ENCODE results near the gene ELMO1. TPM values are rescaled to one million over a fixed set of nuclear protein-coding genes. Genes with fewer than 3 reads are reported as not detected.
A peak's percentile ranks its signal among the peaks of the same experiment; 100 is the strongest.

The ELMO1 gene
- polyA plus RNA-seq (2013, experiment 1 of 2; ENCODE audit: insufficient read length), result 0.57 TPM
- 1.4 TPM for polyA plus RNA-seq (2013, experiment 2 of 2; ENCODE audit: insufficient read length)

GRCh38 chr7:37448636-37449361, at the start of gene ELMO1:
Gene ELMO1 (minus strand): TSS chr7:37448864. CDS start chr7:37342690, 106,174 bp downstream.
- peak; percentile 54 for DNase-seq

DNA sequence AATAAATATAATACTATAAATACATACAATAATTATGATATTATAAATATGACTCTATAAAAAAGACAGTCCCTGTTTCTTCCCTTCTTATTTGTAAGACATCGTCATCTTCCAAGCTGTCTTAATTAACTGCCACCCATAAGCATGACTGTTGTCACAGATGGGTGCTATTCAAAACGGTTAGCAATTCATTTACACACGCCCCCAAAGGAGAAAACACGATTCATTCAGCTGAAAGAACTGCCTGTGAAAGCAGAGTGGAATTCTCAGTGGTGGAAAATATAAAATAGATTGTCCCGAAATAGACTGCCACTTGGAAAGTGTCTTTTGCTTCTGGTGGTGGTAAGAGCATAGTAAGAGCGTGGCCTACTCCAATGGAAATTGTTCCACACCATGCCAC, 48.9 kb upstream of the ELMO1 start:
- no peak for DNase-seq

DNA sequence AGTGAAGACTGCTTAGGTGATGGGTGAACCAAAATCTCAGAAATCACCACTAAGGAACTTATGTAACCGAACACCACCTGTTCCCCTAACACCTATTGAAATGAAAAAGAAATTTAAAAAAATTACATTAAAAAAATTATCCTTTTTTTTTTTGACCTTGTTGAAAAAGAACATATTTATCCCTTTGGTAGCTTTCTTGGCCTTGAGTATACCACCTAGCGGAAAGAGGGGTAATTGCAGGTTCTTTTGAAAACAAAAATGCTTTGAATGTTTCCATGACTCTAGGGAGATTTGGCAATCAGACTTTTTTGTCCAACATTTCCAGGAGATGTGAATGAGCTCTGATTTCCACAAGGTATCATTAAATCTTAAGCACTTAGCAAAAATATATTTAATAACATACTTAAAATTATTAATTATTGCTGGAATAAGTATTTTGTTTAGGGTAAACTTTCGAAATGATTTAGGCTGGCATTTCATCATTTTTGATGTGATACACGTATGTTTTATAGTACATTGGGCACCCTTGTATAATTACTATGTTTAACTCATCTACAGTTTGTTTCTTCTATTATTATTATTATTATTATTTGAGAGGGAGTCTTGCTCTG, 47.0 kb upstream of the ELMO1 start:
- DNase-seq, result peak; percentile 39

- DNase-seq, result no peak
These were observed 46.3 kb upstream of the ELMO1 start for GRCh38 chr7:37494926-37495325.

DNA sequence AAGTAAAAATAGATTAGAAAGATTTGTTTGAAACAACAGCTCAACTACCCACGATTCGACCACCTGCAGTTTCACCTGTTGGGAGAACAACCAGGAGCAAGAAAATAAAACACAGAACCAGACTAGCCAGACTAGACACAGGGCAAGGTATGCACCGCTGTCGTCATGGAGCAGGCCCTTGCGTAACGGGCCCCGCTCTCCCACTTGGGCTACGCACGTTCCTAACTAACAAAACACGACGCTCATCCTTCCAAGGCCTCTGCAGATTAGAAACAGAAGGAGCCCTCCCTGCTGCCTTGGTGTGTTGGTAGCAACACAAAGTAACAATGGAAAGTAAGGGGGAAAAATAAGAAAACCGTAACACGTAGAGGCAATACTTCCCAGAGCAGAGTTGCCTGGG, 45.1 kb upstream of the ELMO1 start:
- no peak for DNase-seq

DNA sequence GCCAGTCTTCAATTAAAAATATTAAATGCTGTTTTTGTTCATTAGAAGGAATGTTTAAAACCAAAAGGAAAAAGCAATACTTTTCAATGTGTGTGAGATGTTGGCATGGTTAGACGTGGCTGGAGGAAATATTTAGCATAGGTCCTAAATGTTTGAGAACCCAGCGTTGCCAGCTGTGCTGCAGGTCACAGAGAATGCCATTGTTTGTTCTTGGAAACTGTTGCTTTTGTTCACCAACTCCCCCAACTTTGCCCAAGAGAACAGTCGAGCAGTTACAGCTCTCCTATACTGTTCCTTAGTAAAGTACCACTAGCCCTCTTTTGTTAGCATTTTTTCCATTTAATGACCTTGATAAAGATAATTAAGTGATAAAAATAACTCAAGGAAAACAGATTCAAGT, 44.5 kb upstream of the ELMO1 start:
- DNase-seq, result no peak

GRCh38 chr7:37491919-37492694, 43.4 kb upstream of the ELMO1 start:
- no peak for DNase-seq

GRCh38 chr7:37489703-37490102, 41.0 kb upstream of the ELMO1 start:
- no peak for DNase-seq

- no peak for DNase-seq
These were observed 39.6 kb upstream of the ELMO1 start for GRCh38 chr7:37488163-37488764.

DNA sequence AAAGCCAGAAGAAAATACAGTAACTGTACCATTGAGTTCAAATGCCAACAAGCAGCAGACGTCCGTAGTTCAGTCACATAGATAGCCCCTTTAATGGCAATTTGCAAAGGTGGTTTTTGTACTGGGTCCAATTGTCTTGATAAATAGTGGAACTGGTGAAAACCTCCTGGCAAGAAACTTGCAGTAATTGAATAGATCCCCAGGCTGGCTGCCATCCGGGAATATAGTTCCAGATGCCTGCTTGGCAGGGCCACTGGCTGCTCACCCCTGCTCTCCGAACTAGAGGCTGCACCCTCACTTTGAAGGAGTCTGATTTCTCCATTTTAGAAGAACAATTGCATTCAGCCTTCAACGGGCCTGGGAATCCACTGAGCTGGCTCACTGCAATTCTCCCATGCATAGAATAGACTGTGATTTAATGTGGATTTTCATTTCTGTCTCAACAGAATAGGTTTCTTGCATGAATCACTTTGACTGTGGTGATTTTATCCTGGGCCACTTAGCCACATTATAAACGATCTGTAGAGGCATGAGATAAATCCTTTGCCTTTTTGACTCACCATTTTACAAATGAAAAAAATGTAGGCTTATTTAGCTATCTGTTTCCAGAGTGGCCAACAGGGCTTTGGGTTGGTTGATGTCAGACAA, 35.9 kb upstream of the ELMO1 start:
- no peak for DNase-seq

DNA sequence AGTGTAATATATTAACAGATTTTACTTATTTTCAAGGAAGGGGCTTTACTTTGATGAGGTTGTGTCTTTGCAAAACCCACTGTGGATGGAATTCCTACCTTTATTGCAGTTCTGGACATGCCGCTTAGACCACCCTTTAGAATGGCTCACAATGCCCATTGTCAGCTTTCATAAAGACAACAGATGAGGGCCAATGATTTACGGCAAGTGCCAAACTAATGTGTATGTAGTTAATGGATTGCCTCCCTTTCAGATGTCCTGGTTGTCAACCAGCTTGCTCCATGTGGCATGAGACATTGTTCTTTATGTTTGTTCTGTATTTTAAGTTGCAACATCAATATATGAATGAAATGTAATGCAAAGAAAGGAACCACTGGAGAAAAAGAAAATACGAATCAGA, 35.0 kb upstream of the ELMO1 start:
- no peak for DNase-seq

DNA sequence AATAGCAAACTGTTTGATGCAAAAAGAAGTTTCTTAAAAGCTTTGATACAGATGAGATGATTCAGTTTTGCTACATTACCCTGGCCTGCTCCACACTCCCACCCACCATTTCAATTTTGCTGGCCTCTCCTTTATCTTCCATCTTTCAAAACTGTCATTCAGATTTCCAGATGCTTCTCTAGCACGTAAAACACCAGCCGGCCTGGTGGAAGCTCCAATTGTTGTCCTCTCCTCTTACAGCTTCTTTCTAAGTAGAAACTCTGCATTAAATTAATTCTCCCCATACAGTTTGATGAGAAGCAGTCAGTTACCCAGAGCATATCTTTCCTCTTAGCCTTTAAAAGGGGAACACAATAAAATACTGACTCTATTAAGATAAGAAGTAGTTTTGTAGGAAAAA, 34.3 kb upstream of the ELMO1 start:
- DNase-seq, result no peak

GRCh38 chr7:37482505-37482904, 33.8 kb upstream of the ELMO1 start:
- no peak for DNase-seq

- no peak for DNase-seq
These were observed 33.1 kb upstream of the ELMO1 start for GRCh38 chr7:37481722-37482288.

GRCh38 chr7:37481154-37481553, 32.5 kb upstream of the ELMO1 start:
- DNase-seq, result no peak

GRCh38 chr7:37480041-37481031, 31.7 kb upstream of the ELMO1 start:
- no peak for DNase-seq

- no peak for DNase-seq
These were observed 28.3 kb upstream of the ELMO1 start for GRCh38 chr7:37476881-37477450.

DNA sequence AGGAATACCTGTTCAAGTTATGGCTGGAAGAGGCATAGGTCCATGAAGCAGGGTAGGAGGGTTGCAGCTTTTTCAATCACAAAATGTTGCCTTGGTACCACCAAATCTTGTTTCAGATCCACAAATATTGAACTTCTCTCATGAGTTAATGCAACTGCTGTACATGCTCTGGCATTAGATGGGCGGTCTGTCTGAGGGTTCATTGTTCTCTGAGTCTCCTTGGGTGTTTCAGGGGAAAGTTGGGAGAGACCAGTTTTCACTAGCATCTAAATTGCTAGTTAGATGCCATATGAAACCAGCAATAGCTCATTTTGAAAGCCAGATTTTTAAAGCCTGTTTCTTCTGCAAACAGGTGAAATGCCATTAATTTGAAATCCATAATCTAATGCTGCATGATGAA, 27.8 kb upstream of the ELMO1 start:
- DNase-seq, result no peak

GRCh38 chr7:37475646-37476045, 27.0 kb upstream of the ELMO1 start:
- DNase-seq, result no peak

GRCh38 chr7:37471619-37472018, 23.0 kb upstream of the ELMO1 start:
- DNase-seq, result no peak

DNA sequence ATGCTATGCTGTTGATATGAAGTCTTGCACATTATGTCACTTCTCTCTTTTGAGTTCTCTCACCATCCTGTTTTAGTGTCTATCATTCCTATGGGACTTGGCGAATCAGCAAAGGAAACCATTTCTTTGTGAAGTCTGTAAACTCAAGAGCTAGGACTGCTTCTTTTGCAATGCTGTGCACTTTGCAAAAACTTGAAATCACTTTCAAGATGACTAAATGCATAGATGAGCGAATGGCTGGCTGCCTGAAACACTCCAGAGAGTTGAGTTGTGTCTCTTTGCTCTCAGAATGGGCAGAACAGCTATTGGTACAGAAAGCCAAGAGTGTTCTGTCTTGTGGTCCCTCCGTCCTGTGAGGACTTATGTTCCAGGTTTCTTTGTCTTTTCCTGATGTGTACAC, 18.3 kb upstream of the ELMO1 start:
- no peak for DNase-seq

Data from fibroblast of skin of scalp (primary cell).